Hematopoietic multipotent progenitor cell treated with erythropoietin and hydrocortisone succinate and interleukin-3 and kit ligand, for 6 days (in vitro differentiated cells): Measurements from ENCODE around the gene NLRP5.
"Not testable (repeated sequence)": the region's sequence is repeated elsewhere in the genome, so short reads cannot be mapped to it uniquely, and the experiment has no call there.

ENCODE experiments used
- DNase-seq: peaks from one replicate; pipeline ENCODE4 v3.0.0-alpha.2; 2015

Gene NLRP5

GRCh38 chr19:55986487-55986886, at the start of gene NLRP5:
Gene NLRP5, plus strand, starts transcription at chr19:55986775.
- no peak for DNase-seq

GRCh38 chr19:55939206-55939605, 47.4 kb upstream of the NLRP5 start:
- no peak for DNase-seq

DNA sequence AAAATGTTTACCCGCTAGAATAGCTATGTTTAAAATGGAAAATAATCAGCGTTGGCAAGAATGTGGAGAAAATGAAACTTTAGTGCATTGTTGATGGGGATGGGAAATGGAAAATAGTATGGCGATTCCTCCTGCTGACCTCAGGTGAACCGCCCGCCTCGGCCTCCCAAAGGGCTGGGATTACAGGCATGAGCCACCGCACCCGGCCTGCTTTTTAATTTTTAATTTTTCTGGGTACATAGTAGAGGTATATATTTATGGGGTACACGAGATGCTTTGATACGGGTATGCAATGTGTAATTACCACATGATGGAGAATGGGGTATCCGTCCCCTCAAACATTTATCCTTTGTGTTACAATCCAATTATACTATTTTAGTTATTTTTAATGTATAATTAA, 46.3 kb upstream of the NLRP5 start:
- DNase-seq = no peak

DNA sequence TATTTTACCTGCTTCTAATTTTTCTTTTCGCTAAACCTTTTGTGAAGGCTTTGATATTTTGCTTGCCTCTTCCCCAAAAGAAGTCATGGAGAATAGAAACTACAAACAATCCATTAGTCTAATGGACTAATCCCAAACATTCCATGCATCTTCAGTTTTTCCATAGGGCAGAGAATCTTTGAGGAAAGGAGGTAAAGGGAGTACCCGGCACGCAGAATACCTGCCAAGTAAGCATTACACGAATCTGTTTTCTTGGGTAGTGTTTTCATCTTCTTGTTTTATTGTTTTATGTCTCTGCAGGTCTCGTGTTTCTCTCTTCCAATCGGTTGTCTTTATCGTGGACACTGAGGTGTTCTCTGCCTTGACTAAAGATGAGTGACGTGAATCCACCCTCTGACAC, 39.0 kb upstream of the NLRP5 start, which contains the start of gene NLRP8:
NLRP8 (plus strand) TSS at position 301 of the 400 bp plus-strand sequence.
- no peak for DNase-seq

DNA sequence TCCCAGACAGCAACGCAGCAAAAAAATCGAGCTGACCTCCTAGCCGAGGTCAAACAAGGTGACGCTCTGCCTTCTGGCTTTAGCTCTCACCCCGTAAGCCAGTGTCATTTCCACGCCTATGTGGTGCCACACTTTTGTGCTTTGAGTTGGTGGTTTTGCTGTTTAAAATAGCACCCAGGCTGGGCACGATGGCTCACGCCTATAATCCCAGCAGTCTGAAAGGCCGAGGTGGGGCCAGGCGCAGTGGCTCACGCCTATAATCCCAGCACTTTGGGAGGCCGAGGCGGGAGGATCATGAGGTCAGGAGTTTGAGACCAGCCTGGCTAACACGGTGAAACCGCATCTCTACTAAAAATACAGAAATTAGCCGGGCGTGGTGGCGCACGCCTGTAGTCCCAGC, 36.0 kb upstream of the NLRP5 start:
- DNase-seq = not testable (repeated sequence)

GRCh38 chr19:55956431-55956830, 30.1 kb upstream of the NLRP5 start:
- no peak for DNase-seq

DNA sequence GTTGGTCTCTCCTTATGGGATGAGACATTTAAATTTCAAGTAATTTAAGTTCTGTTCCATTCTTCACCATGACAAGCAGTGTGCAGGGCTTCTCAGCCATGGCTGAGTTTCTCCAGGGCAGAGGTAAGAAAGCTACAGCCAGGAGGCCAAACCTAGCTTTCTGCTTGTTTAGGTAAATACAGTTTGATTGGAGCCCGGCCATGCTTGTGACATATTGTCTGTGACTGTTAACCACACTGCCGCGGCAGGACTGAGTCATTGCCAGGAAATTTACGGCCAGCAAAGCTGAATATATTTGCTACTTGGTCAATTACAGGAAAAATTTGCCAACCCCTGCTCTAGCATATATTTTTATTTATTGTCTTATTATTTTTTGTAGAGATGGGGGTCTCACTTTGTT, 28.2 kb upstream of the NLRP5 start:
- DNase-seq = no peak

DNA sequence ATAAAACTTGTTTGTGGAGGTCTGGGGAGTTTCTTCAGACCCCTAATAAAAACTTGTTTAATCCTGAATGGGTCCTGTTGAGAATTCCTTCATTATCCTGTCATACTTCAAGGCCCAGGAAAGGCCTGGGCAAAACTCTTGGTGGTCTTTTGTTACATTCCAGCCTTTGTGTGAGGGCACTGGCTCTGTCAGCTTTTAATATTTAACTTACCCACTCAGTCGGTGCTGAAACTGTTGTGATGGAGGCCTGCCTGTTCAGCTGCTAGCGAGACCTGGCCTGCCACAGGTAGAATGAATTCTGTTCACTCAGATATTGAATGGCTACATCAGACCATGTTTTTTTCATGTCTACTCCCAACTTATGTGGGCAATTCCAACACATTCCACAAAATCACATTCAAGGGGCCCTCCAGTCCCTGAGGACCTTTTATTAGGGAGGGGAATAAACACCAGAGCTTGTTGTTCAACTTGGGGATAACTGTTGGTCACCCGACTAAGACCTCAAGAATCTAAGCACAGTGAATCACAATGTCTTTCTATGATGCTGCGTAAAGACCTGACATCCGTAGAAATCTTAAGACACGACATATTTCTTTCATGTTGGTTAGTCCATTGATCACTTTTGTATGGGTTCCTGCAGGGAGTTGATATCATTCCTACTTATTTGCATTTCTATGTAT, 26.4 kb upstream of the NLRP5 start:
- no peak for DNase-seq

GRCh38 chr19:55962186-55962585, 24.4 kb upstream of the NLRP5 start:
- no peak for DNase-seq

- no peak for DNase-seq
Observed at GRCh38 chr19:55973982-55974381, 12.6 kb upstream of the NLRP5 start.

DNA sequence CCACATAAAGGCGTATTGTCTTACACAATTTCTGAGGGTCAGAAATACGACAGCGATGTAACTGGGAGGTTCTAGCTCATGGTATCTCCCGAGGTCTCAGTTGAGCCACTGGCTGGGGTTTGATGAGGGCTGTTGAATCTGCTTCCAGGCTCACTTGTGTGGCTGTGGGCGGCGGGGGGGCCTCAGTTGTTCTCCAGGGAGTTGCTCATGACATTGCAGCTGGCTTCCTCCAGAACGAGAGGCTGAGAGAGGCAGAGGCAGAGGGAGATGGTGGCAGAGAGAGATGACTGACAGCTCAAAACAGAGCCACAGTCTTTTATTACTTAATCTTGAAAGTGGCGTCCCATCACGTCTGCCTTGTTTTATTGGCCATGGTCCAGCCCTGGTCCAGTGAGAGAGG, 6.2 kb upstream of the NLRP5 start:
- no peak for DNase-seq

DNA sequence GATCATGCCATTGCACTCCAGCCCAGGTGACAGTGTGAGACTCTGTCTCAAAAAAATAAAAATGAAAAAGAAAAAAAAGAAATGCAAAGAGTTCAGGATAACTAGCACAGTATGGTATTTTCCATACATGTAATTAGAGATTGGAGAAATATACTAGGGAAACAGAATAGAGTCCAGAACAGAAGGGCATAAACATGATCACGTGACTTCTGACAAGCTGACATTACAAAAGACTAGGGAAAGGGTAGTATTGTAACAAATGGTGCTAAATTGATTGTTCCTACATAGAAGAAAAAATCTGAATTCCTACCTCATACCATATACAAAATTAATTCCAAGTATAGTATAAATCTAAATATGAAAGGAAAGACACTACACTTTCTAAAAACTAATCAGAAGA, 1.3 kb upstream of the NLRP5 start:
- no peak for DNase-seq

GRCh38 chr19:55990831-55991230, 4.3 kb downstream of the NLRP5 start:
- no peak for DNase-seq

- DNase-seq = no peak
Observed at GRCh38 chr19:55993492-55993891, 6.9 kb downstream of the NLRP5 start.

DNA sequence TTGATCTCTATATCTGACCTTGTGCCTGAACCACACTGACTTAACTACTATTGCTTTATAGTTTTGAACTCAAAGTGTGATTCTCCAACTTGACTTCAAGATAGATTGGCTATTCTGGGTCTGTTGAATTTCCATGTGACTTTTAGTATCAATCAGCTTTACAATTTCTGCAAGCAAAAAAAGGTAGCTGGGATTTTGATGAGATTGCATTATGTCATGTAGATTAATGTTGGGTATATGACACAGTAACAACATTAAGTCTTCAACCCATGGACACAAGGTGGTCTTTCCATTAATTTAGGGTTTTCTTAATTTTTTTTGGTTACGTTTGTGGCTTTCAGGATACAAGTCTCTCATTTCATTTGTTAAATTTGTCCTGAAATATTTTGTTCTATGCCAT, 28.2 kb downstream of the NLRP5 start:
- no peak for DNase-seq

DNA sequence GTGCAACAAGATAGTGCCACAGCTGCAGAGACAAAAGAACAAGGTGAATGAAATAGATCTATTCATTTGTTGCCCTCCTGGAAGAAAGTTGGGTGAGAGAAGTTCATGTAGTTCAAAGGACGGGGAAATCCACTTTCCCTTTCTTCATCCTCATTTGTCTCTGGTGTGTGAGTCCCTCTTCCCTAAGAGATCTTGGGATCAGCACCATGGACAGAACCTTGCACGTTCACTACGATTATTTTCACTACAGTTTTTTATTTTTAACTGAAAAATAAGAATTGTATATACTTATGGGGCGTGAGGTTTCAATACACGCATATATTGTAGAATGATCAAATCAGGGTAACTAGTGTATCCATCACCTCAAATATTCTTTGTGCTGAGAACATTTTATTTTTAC, 29.2 kb downstream of the NLRP5 start:
- DNase-seq = peak; percentile 53

GRCh38 chr19:56019325-56019724, 32.8 kb downstream of the NLRP5 start:
- DNase-seq = not testable (repeated sequence)

- not testable (repeated sequence) for DNase-seq
Observed at GRCh38 chr19:56020355-56020975, 33.9 kb downstream of the NLRP5 start.

GRCh38 chr19:56026769-56027168, 40.2 kb downstream of the NLRP5 start:
- no peak for DNase-seq

DNA sequence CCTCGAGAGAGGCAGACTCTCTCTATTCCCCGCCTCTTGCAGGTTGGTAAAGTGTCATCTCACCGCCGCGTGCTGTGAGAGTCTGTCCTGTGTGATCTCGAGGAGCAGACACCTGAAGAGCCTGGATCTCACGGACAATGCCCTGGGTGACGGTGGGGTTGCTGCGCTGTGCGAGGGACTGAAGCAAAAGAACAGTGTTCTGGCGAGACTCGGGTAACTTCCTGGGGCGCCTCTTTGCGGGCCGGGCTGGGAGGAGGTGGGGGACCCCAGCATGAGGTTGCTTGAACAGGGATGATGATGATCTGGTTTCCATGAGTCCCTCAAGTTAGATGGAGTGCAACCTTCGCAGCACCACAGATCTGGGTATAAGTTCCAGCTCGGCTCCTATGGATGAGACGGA, 67.0 kb downstream of the NLRP5 start:
- DNase-seq = no peak

DNA sequence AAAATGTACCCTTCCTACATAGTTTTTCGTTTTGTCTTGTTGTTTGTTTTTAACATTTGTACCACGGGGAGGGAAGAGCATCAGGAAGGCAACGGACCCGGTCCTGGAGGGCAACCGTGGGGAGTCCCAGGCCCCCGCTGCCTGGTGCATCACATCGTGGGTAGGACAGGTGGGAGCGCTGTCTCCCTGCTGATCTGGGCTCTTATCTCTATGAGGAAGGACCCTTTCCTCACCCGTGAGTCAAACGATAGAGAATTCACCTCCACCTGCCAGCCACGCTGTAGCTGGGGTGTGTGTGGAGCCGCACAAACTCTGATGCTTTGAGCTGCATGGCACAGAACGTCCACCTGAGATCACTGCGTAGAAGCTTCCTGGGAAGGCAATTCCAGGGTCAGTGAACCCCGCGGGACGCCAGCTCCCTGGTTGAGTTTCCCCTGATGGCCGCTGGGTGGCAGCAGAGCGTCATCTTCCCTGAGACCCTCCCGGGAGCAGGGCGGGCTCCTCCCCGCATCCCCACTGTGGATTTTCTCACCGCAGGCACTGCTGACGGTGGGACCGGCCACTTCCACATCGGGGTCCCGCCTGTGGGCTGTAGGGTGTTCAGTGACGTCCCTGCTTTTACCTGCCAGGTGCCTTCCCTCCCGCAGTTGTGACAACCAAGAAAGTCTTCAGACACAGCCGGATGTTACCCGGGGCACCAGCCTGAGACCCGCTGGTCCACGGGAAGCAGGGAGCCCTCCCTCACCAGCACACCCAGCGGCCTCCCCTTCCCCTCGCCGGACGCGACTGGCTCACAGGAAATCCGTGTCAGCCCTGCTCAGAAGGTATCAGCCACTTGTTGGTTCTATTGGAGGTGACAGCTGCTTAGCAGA, 79.8 kb downstream of the NLRP5 start:
- peak; percentile 70 for DNase-seq

GRCh38 chr19:56069642-56070041, 83.1 kb downstream of the NLRP5 start:
- no peak for DNase-seq

GRCh38 chr19:56071151-56071550, 84.6 kb downstream of the NLRP5 start:
- peak; percentile 43 for DNase-seq

DNA sequence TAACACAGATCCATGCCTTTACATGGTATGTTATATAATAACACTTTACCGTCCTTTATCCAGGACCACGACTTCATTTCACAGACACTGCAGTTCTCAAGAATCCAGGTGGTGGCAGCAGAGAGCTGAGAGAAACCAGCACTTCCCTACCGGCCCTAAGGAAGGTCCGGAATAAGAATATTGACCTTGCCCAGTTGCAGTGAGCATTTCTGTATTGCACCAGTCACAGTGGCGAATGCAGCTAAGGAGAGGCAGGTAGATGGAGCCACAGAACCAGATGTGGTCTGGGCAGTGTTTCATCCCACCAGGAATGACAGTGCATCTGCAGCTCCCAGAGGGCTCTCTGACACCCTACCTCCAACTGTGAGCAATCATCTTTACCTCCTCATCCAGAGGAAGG, 89.9 kb downstream of the NLRP5 start:
- DNase-seq = peak; percentile 80
